Activated T-helper 1 cell treated with anti-CD3 and anti-CD28 coated beads, Interleukin-12 subunit alpha, Interleukin-12 subunit beta, Interleukin-2, Interleukin-4 antibody, amounts not matched to agents 30 ng/mL and 10 ng/mL and 1 ng/mL, durations not matched to agents 14 hours and 24 hours and 36 hours (primary cell): ENCODE measurements around the gene C21orf58. TPM values are rescaled to one million over a fixed set of nuclear protein-coding genes. Genes with fewer than 3 reads are reported as not detected.

Experiments
- DNase-seq: peaks from one replicate; pipeline ENCODE4 v3.0.0; 2021; ENCODE audit warnings: low spot score
- H3K27ac Mint-ChIP-seq: one replicate; pipeline ENCODE4 v1.8.0; 2021; ENCODE audit warnings: mild to moderate bottlenecking, mixed read lengths
- H3K27me3 Mint-ChIP-seq: one replicate; pipeline ENCODE4 v1.8.0; 2022; ENCODE audit warnings: mild to moderate bottlenecking, moderate library complexity, mixed read lengths; ENCODE audit not compliant: insufficient read depth
- H3K36me3 Mint-ChIP-seq: one replicate; pipeline ENCODE4 v1.8.0; 2021; ENCODE audit warnings: low read depth, mixed read lengths
- H3K4me1 Mint-ChIP-seq: one replicate; pipeline ENCODE4 v1.8.0; 2021; ENCODE audit warnings: low read depth, mixed read lengths
- H3K4me3 Mint-ChIP-seq: one replicate; pipeline ENCODE4 v1.8.0; 2021; ENCODE audit warnings: mild to moderate bottlenecking, moderate library complexity, mixed read lengths
- H3K9me3 Mint-ChIP-seq: one replicate; pipeline ENCODE4 v1.8.0; 2021; ENCODE audit warnings: mixed read lengths
- intact Hi-C: fragments of 100-400 bp; cut with micrococcal nuclease; formaldehyde crosslinking; loops from one replicate; pipeline ENCODE4 v1.15.1; 2024
- total RNA-seq: library from RNA; stranded (reverse); gene quantifications from 2 replicates; pipeline ENCODE4 v1.2.3, GENCODE V29; 2022

C21orf58 gene
- total RNA-seq, 1 donor from 2014 or later, result 26.9 TPM

DNA sequence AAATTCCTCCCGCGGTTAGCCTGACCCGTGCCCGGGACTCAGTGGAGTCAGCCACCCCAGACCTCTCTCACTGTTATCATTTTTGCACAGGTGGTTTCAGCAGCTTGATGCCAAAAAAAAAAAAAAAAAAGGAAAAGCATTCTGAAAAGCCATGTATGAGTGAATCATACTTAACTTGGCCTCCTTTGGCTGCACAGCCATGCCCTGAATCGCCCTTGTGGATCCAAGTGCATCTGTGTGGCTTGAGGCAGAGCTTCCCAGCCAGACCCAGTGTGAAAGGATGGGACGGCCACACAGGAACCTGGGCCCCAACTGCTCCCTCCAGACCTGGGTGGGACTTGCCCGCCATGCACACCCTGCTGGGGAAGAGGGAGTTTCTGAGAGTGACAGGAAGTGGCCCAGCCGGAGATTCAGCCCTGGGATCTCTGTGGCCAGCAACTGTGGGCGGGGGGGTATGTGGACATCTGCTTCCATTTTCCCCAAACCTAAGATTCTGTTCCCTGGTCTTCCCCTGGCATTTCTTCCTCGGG lies 29.0 kb downstream of the C21orf58 start:
- peaks cover 21% of the 10 kb centered on the region for H3K36me3 Mint-ChIP-seq
- intact Hi-C loops, result no loop called here
- H3K27ac Mint-ChIP-seq, result no peak overlapping the region
- H3K4me1 Mint-ChIP-seq, result peaks cover 18% of the 10 kb centered on the region
- no peaks in the 10 kb centered on the region for H3K9me3 Mint-ChIP-seq
- DNase-seq, result no peak
- no peak overlapping the region for H3K4me3 Mint-ChIP-seq
- H3K27me3 Mint-ChIP-seq, result no peaks in the 10 kb centered on the region

- Mint-ChIP-seq H3K27ac (no peak overlapping the region), H3K27me3 (no peaks in the 10 kb centered on the region), H3K4me3 (no peak overlapping the region), H3K4me1 (peaks cover 33% of the 10 kb centered on the region), H3K9me3 (no peaks in the 10 kb centered on the region), H3K36me3 (peaks cover 26% of the 10 kb centered on the region)
- intact Hi-C loops, result no loop called here
- no peak for DNase-seq
Measured at GRCh38 chr21:46291561-46291960, 32.1 kb downstream of the C21orf58 start.

DNA sequence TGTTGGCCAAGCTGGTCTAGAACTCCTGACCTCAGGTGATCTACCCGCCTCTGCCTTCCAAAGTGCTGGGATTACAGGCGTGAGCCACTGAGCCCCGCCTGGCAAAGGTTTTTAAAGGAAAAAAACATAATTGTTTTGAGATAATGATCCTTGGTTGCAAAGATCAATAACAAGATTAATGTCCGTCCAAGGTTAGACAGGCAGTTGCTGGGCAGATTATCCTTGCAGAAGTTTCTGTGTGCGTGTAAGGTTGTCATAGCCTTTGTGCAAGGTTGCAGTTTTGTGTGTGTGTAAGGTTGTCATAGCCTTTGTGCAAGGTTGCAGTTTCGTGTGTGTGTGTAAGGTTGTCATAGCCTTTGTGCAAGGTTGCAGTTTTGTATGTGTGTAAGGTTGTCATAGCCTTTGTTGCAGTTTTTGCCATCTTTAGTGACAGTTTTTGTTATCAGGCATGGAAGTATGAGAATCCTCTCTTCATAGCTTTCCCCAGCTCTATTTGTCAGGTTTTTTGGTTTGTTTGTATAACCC lies 34.0 kb downstream of the C21orf58 start:
- no peaks in the 10 kb centered on the region for H3K27me3 Mint-ChIP-seq
- H3K4me1 Mint-ChIP-seq, result peaks cover 36% of the 10 kb centered on the region
- H3K27ac Mint-ChIP-seq, result no peak overlapping the region
- intact Hi-C loops, result loop anchor here (5.0 kb wide), 1 partner anchor 147 kb away; no protein-coding TSS in a partner anchor
- no peak for DNase-seq
- no peak overlapping the region for H3K4me3 Mint-ChIP-seq
- no peaks in the 10 kb centered on the region for H3K9me3 Mint-ChIP-seq
- H3K36me3 Mint-ChIP-seq, result peaks cover 30% of the 10 kb centered on the region

GRCh38 chr21:46287541-46287940 lies 36.1 kb downstream of the C21orf58 start:
- H3K27me3 Mint-ChIP-seq, result no peaks in the 10 kb centered on the region
- intact Hi-C loops, result loop anchor here (5.0 kb wide), 1 partner anchor 145 kb away; no protein-coding TSS in a partner anchor
- no peaks in the 10 kb centered on the region for H3K9me3 Mint-ChIP-seq
- no peak overlapping the region for H3K27ac Mint-ChIP-seq
- DNase-seq, result no peak
- no peak overlapping the region for H3K4me3 Mint-ChIP-seq
- H3K4me1 Mint-ChIP-seq, result peaks cover 50% of the 10 kb centered on the region
- H3K36me3 Mint-ChIP-seq, result peaks cover 46% of the 10 kb centered on the region

DNA sequence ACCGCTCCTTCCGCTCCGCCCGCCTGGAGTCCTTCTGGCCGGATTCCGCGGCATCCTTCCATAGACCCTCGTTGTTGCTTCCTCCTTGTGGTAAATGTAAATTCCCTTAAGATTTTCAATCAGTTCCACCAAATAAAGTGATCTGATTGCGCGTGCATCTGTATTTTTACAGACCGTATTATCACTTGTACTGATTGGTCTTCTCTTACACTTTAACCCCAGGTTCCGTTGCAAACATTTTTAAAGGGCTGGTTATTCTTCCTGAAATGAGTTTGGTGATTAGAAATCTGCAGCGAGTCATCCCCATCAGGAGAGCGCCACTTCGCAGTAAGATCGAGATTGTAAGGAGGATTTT lies 37.0 kb downstream of the C21orf58 start:
- Mint-ChIP-seq H3K4me1 (peaks cover 50% of the 10 kb centered on the region), H3K27ac (peak overlapping the region; percentile 99), H3K4me3 (peak overlapping the region; percentile 100), H3K36me3 (peaks cover 41% of the 10 kb centered on the region), H3K9me3 (no peaks in the 10 kb centered on the region), H3K27me3 (no peaks in the 10 kb centered on the region)
- DNase-seq, result no peak
- intact Hi-C loops, result loop anchor here (1.0 to 5.0 kb wide), 6 partner anchors 10 to 172 kb away; partner anchors contain the start of genes DIP2A, LSS and PCNT

- H3K9me3 Mint-ChIP-seq, result no peaks in the 10 kb centered on the region
- peaks cover 45% of the 10 kb centered on the region for H3K4me1 Mint-ChIP-seq
- H3K36me3 Mint-ChIP-seq, result peaks cover 34% of the 10 kb centered on the region
- H3K4me3 Mint-ChIP-seq, result peak within 1 kb of the TSS; percentile 100
- H3K27ac Mint-ChIP-seq, result peak within 1 kb of the TSS; percentile 99
- intact Hi-C loops, result loop anchor here (1.0 to 5.0 kb wide), 6 partner anchors 10 to 172 kb away; partner anchors contain the start of genes DIP2A, LSS and PCNT
- DNase-seq, result peak; percentile 86
- no peaks in the 10 kb centered on the region for H3K27me3 Mint-ChIP-seq
Measured at GRCh38 chr21:46285761-46286647, 37.7 kb downstream of the C21orf58 start, which contains the start of gene YBEY. YBEY (plus strand) TSS chr21:46286342; CDS start chr21:46286914, 572 bp downstream.

- Mint-ChIP-seq H3K27ac (peak within 1 kb of the TSS; percentile 99), H3K36me3 (peaks cover 35% of the 10 kb centered on the region), H3K9me3 (no peaks in the 10 kb centered on the region), H3K4me3 (peak within 1 kb of the TSS; percentile 100), H3K4me1 (peaks cover 44% of the 10 kb centered on the region), H3K27me3 (no peaks in the 10 kb centered on the region)
- no peak for DNase-seq
- intact Hi-C loops, result loop anchor here (5.0 kb wide), 1 partner anchor 143 kb away; no protein-coding TSS in a partner anchor
Measured at GRCh38 chr21:46285206-46285661, 38.4 kb downstream of the C21orf58 start, which contains the start of gene MCM3AP. MCM3AP (minus strand) TSS chr21:46285611; CDS start chr21:46285286, 325 bp downstream.

GRCh38 chr21:46284733-46285132 lies 38.9 kb downstream of the C21orf58 start:
- H3K4me3 Mint-ChIP-seq, result peak overlapping the region; percentile 96
- peaks cover 39% of the 10 kb centered on the region for H3K4me1 Mint-ChIP-seq
- DNase-seq, result no peak
- H3K27me3 Mint-ChIP-seq, result no peaks in the 10 kb centered on the region
- no peaks in the 10 kb centered on the region for H3K9me3 Mint-ChIP-seq
- H3K27ac Mint-ChIP-seq, result no peak overlapping the region
- H3K36me3 Mint-ChIP-seq, result peaks cover 37% of the 10 kb centered on the region
- intact Hi-C loops, result loop anchor here (5.0 kb wide), 1 partner anchor 142 kb away; no protein-coding TSS in a partner anchor

DNA sequence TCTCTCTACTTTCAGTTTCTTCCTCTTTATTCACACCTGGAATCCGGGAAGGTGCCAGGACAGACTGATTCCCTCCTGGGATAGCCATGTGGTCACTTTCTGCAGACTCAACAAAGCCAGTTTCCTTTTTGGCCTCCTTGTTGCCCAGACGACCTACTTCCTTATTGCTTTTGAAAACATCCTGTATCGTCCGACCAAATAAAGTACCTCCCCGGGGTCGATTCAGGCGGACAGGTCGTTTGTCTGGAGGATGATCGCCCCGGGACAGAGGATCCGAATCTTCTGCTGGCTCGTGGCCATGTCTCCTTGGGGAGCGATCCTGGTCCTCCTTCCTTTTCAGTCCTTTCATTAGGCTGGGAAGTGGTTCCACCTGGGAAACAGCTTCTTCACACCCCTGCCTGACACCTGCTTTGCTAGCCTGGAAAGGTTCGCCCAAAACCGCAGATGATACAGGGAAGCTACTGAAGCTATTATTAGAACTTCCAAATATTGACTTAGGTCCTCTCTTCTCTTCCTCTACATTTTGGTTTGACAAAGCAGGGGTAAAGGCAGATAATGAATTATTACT lies 39.5 kb downstream of the C21orf58 start:
- no peak for DNase-seq
- Mint-ChIP-seq H3K4me1 (peaks cover 36% of the 10 kb centered on the region), H3K27ac (peak overlapping the region; percentile 87), H3K9me3 (no peaks in the 10 kb centered on the region), H3K27me3 (no peaks in the 10 kb centered on the region), H3K4me3 (peak overlapping the region; percentile 96), H3K36me3 (peaks cover 41% of the 10 kb centered on the region)
- intact Hi-C loops, result no loop called here

DNA sequence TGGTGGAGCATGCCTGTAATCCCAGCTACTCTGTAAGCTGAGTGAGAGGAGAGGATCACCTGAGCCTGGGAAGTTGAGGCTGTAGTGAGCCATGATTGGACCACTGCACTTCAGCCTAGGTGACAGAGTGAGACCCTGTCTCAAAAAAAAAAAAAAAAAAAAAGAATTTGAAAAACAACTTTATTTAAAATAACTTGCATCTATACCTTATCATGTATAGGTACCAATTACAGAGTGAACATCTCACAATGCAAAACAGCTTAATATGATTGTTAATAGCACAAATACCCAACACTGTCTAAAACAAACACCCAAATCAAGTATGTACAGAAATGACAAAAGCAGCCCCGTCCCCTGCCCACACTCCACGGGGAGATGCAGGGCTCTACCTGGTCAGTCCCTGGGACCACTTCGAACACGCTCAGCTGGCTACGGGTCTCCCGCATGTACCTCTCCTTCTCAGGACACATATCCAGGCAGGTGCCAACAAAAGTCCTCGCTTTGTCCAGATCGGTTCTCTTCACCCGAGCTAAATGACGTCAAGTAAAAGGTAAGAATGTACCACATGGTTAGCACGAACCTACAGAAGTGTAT lies 48.8 kb downstream of the C21orf58 start:
- H3K4me1 Mint-ChIP-seq, result no peaks in the 10 kb centered on the region
- no peak overlapping the region for H3K27ac Mint-ChIP-seq
- intact Hi-C loops, result no loop called here
- H3K36me3 Mint-ChIP-seq, result peaks cover 54% of the 10 kb centered on the region
- no peak overlapping the region for H3K4me3 Mint-ChIP-seq
- no peak for DNase-seq
- no peaks in the 10 kb centered on the region for H3K27me3 Mint-ChIP-seq
- no peaks in the 10 kb centered on the region for H3K9me3 Mint-ChIP-seq

DNA sequence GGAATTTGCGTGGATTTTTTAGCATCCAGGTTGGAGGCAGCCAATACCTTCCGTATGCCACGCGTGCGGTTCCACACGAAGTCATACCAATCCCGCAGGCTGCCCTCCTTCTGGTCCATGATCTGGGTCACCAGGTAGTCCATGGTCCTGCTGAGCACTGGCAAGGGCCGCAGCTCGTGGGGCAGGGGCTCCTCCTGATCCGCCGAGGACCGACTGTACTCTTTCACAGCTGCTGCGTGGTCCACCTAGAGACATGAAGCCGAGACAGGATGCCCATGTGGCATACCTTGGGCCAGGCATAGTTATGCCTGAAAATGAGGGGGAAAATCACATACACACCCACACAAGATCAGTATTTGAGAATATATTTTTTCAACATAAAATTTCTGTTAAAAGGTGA lies 50.3 kb downstream of the C21orf58 start:
- Mint-ChIP-seq H3K27ac (no peak overlapping the region), H3K27me3 (no peaks in the 10 kb centered on the region), H3K9me3 (no peaks in the 10 kb centered on the region), H3K4me1 (no peaks in the 10 kb centered on the region), H3K36me3 (peaks cover 46% of the 10 kb centered on the region), H3K4me3 (no peak overlapping the region)
- intact Hi-C loops, result no loop called here
- DNase-seq, result no peak

- intact Hi-C loops, result no loop called here
Measured at GRCh38 chr21:46269466-46269865, 54.2 kb downstream of the C21orf58 start.

More at GRCh38 chr21:46269466-46269865, 54.2 kb downstream of the C21orf58 start:
- Mint-ChIP-seq H3K27ac (no peak overlapping the region), H3K4me1 (no peaks in the 10 kb centered on the region), H3K9me3 (no peaks in the 10 kb centered on the region), H3K4me3 (no peak overlapping the region), H3K27me3 (no peaks in the 10 kb centered on the region), H3K36me3 (peaks cover 42% of the 10 kb centered on the region)
- DNase-seq, result no peak
